GM12801 (cell line): ENCODE data around the gene IFRD2.
A peak's percentile ranks its signal among the peaks of the same experiment; 100 is the strongest.

Experiments used
- CTCF ChIP-seq: IDR thresholded peaks from one replicate; pipeline ENCODE4 v1.5.1; 2011; ENCODE audit warnings: control low read depth; ENCODE audit not compliant: insufficient read length; ENCODE audit errors: extremely low read depth

The IFRD2 gene

GRCh38 chr3:50250514-50250913 is 41.7 kb downstream of the IFRD2 start:
- no peak for TF ChIP-seq CTCF

- no peak for TF ChIP-seq CTCF
Measured at GRCh38 chr3:50249457-50249856, 42.8 kb downstream of the IFRD2 start.

- no peak for TF ChIP-seq CTCF
Measured at GRCh38 chr3:50248387-50248786, 43.8 kb downstream of the IFRD2 start.

- TF ChIP-seq CTCF: no peak
Measured at GRCh38 chr3:50246517-50246954, 45.7 kb downstream of the IFRD2 start.

GRCh38 chr3:50245831-50246516 is 46.3 kb downstream of the IFRD2 start:
- TF ChIP-seq CTCF: peak; percentile 42

GRCh38 chr3:50245251-50245745 is 46.9 kb downstream of the IFRD2 start:
- TF ChIP-seq CTCF: no peak

- no peak for TF ChIP-seq CTCF
Measured at GRCh38 chr3:50243543-50243895, 48.7 kb downstream of the IFRD2 start.
